Measurements from ENCODE around the gene TGM4.

GRCh38 chr3:44890852-44891251 is 16.4 kb downstream of the TGM4 start:
- TF ChIP-seq POLR2AphosphoS5 (IDR thresholded peaks at IDR 0.05; ENCODE audit: low read depth, low read length) (no peak), POLR2A (IDR thresholded peaks at IDR 0.05; ENCODE audit: low read depth, low read length) (no peak)

All from GM12892 (cell line).